HG02943 (cell line): ENCODE data around the gene RETN.
"Not testable (repeated sequence)": the region's sequence is repeated elsewhere in the genome, so short reads cannot be mapped to it uniquely, and the experiment has no call there.

Experiments used
- ATAC-seq: cut with Tn5 transposase; IDR thresholded peaks from one replicate; pipeline ENCODE4 v1.9.1; 2021; ENCODE audit warnings: mild to moderate bottlenecking, low read depth, moderate library complexity; ENCODE audit not compliant: unreplicated experiment

RETN gene

GRCh38 chr19:7637374-7638256 lies 31.2 kb upstream of the RETN start:
- no peak for ATAC-seq

GRCh38 chr19:7638802-7639465 lies 29.9 kb upstream of the RETN start:
- no peak for ATAC-seq

GRCh38 chr19:7639863-7640348 lies 28.9 kb upstream of the RETN start:
- no peak for ATAC-seq

- no peak for ATAC-seq
These were observed 28.0 kb upstream of the RETN start for GRCh38 chr19:7640803-7641202.

GRCh38 chr19:7641290-7642276 lies 27.3 kb upstream of the RETN start:
- no peak for ATAC-seq

- no peak for ATAC-seq
These were observed 26.4 kb upstream of the RETN start for GRCh38 chr19:7642295-7643030.

GRCh38 chr19:7643031-7643415 lies 25.8 kb upstream of the RETN start:
- ATAC-seq: no peak

GRCh38 chr19:7643629-7644549 lies 25.0 kb upstream of the RETN start:
- not testable (repeated sequence) for ATAC-seq

GRCh38 chr19:7644550-7644877 lies 24.3 kb upstream of the RETN start:
- no peak for ATAC-seq

GRCh38 chr19:7645163-7645562 lies 23.7 kb upstream of the RETN start:
- ATAC-seq: no peak

GRCh38 chr19:7645656-7646425 lies 23.0 kb upstream of the RETN start:
- ATAC-seq: no peak

- no peak for ATAC-seq
These were observed 22.5 kb upstream of the RETN start for GRCh38 chr19:7646426-7646700.

- no peak for ATAC-seq
These were observed 21.7 kb upstream of the RETN start for GRCh38 chr19:7647156-7647555.

GRCh38 chr19:7648265-7649014 lies 20.4 kb upstream of the RETN start:
- no peak for ATAC-seq

- ATAC-seq: no peak
These were observed 18.7 kb upstream of the RETN start for GRCh38 chr19:7650148-7650547.

GRCh38 chr19:7652061-7652641 lies 16.7 kb upstream of the RETN start:
- no peak for ATAC-seq

GRCh38 chr19:7654401-7654800 lies 14.4 kb upstream of the RETN start:
- no peak for ATAC-seq
